ENCODE data around the gene SMDT1.
"Not testable (repeated sequence)": the region's sequence is repeated elsewhere in the genome, so short reads cannot be mapped to it uniquely, and the experiment has no call there.

DNA sequence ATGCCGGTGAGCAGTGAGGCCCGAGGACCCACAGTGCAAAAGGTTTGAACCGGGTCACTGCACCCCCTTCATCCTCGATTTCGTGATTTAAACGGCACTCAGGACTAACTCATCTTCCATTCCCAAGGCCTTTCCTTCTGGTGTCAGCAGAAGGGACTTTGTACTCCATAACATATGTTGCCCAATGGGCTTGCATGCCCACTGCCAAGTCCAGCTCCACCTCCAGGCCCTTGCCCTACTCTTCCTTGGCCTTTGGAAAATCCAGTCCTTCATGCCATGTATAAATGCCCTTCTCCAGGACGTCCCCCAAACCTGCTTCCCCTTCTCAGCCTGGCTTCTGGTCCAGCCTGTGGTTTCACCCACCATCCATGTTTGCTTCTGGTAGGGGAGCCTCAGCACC, 50.7 kb downstream of the SMDT1 start:
- TF ChIP-seq, protein P1, sequence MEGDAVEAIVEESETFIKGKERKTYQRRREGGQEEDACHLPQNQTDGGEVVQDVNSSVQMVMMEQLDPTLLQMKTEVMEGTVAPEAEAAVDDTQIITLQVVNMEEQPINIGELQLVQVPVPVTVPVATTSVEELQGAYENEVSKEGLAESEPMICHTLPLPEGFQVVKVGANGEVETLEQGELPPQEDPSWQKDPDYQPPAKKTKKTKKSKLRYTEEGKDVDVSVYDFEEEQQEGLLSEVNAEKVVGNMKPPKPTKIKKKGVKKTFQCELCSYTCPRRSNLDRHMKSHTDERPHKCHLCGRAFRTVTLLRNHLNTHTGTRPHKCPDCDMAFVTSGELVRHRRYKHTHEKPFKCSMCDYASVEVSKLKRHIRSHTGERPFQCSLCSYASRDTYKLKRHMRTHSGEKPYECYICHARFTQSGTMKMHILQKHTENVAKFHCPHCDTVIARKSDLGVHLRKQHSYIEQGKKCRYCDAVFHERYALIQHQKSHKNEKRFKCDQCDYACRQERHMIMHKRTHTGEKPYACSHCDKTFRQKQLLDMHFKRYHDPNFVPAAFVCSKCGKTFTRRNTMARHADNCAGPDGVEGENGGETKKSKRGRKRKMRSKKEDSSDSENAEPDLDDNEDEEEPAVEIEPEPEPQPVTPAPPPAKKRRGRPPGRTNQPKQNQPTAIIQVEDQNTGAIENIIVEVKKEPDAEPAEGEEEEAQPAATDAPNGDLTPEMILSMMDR (IDR thresholded peaks at IDR 0.05 in 8 of 11, conservative IDR thresholded peaks at IDR 0.05 in 3 of 11): not testable (repeated sequence)
- TF ChIP-seq POLR2AphosphoS5 (IDR thresholded peaks at IDR 0.05): not testable (repeated sequence)
